HG03558 (cell line): ENCODE data around the gene HDHD3.

Source experiments
- ATAC-seq: cut with Tn5 transposase; IDR thresholded peaks from one replicate; pipeline ENCODE4 v1.9.1; 2021; ENCODE audit warnings: moderate number of reproducible peaks; ENCODE audit not compliant: unreplicated experiment; ENCODE audit errors: extremely low read depth

Gene HDHD3

GRCh38 chr9:113341712-113342410 is 34.9 kb downstream of the HDHD3 start:
- no peak for ATAC-seq

GRCh38 chr9:113340011-113340699 is 36.6 kb downstream of the HDHD3 start, which contains the start of gene WDR31:
Gene WDR31 (minus strand): TSS chr9:113340275. CDS start chr9:113332022, 8,253 bp downstream.
- ATAC-seq = peak; percentile 98

GRCh38 chr9:113337714-113338113 is 39.1 kb downstream of the HDHD3 start:
- no peak for ATAC-seq

DNA sequence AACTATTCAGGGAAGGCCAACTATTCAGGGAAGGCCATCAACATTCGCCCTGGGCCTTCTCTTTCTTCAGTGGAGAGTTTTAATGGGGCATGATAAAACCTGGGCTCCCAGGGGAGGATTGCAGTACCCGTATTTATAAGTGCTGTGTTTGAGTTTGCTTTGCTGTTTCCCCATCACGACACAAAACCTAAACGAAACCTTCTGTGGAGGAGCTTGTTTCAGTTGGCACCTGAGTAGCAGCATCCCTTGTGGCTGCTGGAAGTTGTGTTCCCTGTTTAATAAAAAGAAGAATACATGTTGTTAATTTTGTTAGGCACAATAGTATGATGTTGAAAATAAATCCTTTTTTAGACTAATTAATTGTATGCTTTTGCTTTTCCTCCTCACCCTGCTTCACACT is 45.0 kb downstream of the HDHD3 start:
- no peak for ATAC-seq

DNA sequence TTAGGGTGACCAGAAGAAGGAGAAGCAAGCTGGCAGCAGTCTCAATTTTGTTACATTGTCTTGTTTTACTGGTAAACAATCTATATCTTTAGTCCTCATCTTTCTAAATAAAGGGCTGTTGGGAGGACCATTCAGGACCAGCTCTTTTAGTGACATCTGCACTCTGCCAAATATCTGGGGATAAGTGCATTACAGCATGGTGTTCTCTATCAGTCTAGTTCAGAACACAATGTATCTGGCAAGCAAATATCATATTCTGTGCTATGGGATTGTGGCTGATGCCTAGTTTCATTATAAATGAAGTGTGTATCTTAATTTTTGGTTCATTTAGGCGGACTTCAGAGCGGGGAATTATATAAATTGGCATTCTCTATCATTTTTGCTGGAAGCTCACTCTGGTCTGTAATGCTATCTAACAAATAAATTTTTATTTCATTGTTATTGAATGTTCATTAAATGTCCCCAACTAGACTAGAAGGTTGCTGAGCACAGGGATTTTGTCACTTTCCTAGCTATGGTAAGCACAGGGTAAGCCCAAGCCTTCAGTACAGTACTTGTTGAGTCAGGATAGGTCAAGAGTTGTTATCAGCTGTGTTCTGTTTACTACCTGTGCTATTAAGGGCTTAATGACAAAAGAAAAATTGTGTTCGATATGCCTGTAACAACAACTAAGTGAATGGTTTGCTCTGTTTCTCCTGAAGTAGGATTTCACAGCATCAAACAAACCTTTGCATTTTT is 48.6 kb downstream of the HDHD3 start:
- no peak for ATAC-seq

- no peak for ATAC-seq
These were observed 50.6 kb downstream of the HDHD3 start for GRCh38 chr9:113326230-113326629.
